Breast epithelium (tissue), 4 donors: ENCODE results near the gene KLRC3. TPM values are rescaled to one million over a fixed set of nuclear protein-coding genes. Genes with fewer than 3 reads are reported as not detected.
A peak's percentile ranks its signal among the peaks of the same experiment; 100 is the strongest.

Experiments used
- DNase-seq, 2 donors: peaks; one replicate each; pipeline ENCODE4 v3.0.0-alpha.2; 2019; ENCODE audit warnings: low spot score in 2 of 2
- H3K27ac ChIP-seq, 2 donors: fragments of 200-600 bp; sonication (generic) in 1 of 2; one replicate each; pipeline ENCODE4 v1.5.1; 2016 to 2019; ENCODE audit warnings: mild to moderate bottlenecking in 1 of 2
- H3K27me3 ChIP-seq, 2 donors: fragments of 200-600 bp; sonication (generic) in 1 of 2; one replicate each; pipeline versions ENCODE4 v1.5.1 to v1.6.0; 2017 to 2019; ENCODE audit warnings: control low read depth in 1 of 2, mild to moderate bottlenecking in 1 of 2
- H3K36me3 ChIP-seq: fragments of 200-600 bp; one replicate; pipeline ENCODE4 v1.5.1; 2019
- H3K4me1 ChIP-seq, 2 donors: fragments of 200-600 bp; sonication (generic); one replicate each; pipeline ENCODE4 v1.5.1; 2016 to 2019; ENCODE audit warnings: control low read depth in 1 of 2
- H3K4me3 ChIP-seq, 3 donors: fragments of 200-600 bp; sonication (generic); 1 replicate in 2 of 3; 2 replicates in 1 of 3; pipeline ENCODE4 v1.5.1; 2016 to 2019; ENCODE audit warnings: mild to moderate bottlenecking in 3 of 3, moderate library complexity in 2 of 3
- H3K9me3 ChIP-seq, 2 donors: fragments of 200-600 bp; sonication (generic) in 1 of 2; one replicate each; pipeline ENCODE4 v1.5.1; 2016 to 2019; ENCODE audit warnings: control low read depth in 1 of 2
- POLR2A ChIP-seq: fragments of 450-650 bp; IDR thresholded peaks from one replicate; pipeline ENCODE4 v1.6.1; 2016; ENCODE audit warnings: antibody characterized with exemption, mild to moderate bottlenecking, moderate library complexity
- POLR2AphosphoS5 ChIP-seq, 3 donors: sonication (generic); formaldehyde crosslinking; IDR thresholded peaks; one replicate each; pipeline ENCODE4 v1.6.1; 2017; ENCODE audit warnings: antibody characterized with exemption in 3 of 3
- intact Hi-C: fragments of 100-400 bp; cut with DNase I; formaldehyde crosslinking; loops from one replicate; pipeline ENCODE4 v1.15.1; 2023; ENCODE audit warnings: low total_unique reads
- total RNA-seq, 3 donors: library from RNA; depleted of rRNA; stranded (reverse); fragments of >200 nt; gene quantifications; one replicate each; pipeline ENCODE4 v1.1.0, GENCODE V29; 2016
- TF ChIP-seq, protein P1 (sequence below), 3 donors: fragments of 450-650 bp; IDR thresholded peaks; one replicate each; pipeline ENCODE4 v1.5.1; 2016 to 2017; ENCODE audit warnings: antibody characterized with exemption in 3 of 3, mild to moderate bottlenecking in 3 of 3, moderate library complexity in 3 of 3

The KLRC3 gene
- total RNA-seq, 3 donors from 2014 or later = not detected

DNA sequence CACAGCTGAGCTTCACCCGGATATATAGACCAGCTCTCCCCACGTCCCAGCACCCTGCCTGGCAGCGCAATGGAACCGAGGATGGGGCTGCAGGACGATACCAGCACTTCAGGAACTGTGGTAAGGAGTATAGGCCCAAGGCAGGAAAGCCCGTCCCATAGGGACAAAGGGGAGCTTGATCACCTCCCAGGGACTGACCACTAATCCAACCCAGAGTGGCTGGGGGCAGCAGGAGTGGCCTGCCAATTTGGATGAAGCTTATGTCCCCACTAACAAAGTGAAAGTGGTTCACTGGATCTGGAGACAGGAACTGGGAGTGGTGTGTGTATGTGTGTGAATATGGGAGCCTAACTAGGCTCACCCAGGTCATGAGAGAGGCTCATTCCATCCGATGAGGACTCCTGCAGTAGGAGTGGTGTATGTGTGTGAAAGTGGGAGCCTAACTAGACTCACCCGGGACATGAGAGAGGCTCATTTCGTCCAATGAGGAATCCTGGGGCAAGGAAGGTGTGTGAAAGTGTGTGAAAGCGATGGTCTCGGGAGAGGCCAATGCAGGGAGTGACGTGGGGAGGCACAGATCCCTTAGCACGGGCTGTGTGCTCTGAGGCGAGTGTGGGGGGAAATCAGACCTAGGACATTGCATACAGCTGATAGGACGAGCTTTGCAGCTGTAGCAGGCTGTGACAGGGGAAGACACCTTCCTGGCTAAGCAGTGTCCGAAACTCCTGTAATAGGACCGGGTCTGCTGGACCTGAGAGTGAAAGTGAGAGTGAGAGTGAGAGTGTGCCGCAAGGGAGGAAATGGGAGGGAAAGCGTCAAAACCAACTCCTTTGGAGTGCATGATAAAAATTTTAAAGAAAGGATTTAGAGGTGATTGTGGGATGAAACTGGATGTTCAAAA, 56.2 kb downstream of the KLRC3 start:
- Histone ChIP-seq H3K4me1 (peaks cover 0 to 6% of the 10 kb centered on the region in 2 donors), H3K36me3 (no peaks in the 10 kb centered on the region), H3K27me3 (no peaks in the 10 kb centered on the region), H3K27ac (peak overlapping the region; percentile 97), H3K4me3 (peak overlapping the region; percentile 60 to 88 (median 68)), H3K9me3 (no peaks in the 10 kb centered on the region)
- TF ChIP-seq POLR2AphosphoS5 (IDR thresholded peaks at IDR 0.05) = peak in 2 of 3 donors; percentile 8 to 18
- TF ChIP-seq, protein P1, sequence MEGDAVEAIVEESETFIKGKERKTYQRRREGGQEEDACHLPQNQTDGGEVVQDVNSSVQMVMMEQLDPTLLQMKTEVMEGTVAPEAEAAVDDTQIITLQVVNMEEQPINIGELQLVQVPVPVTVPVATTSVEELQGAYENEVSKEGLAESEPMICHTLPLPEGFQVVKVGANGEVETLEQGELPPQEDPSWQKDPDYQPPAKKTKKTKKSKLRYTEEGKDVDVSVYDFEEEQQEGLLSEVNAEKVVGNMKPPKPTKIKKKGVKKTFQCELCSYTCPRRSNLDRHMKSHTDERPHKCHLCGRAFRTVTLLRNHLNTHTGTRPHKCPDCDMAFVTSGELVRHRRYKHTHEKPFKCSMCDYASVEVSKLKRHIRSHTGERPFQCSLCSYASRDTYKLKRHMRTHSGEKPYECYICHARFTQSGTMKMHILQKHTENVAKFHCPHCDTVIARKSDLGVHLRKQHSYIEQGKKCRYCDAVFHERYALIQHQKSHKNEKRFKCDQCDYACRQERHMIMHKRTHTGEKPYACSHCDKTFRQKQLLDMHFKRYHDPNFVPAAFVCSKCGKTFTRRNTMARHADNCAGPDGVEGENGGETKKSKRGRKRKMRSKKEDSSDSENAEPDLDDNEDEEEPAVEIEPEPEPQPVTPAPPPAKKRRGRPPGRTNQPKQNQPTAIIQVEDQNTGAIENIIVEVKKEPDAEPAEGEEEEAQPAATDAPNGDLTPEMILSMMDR (IDR thresholded peaks at IDR 0.05) = no peak
- no peak for DNase-seq
- intact Hi-C loops = no loop called here

DNA sequence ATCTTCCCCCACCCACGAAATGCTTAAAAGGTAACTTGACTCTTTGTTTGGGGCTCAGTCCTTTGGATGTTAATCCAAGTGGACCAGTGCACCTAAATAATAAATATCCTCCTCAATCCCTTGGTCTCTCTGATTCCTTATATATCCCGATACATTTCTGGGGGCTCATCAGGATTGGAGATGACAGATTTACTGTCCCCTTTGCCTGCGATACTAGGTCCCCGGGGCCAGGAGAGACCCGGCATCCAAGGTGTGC, 56.8 kb downstream of the KLRC3 start:
- Histone ChIP-seq H3K9me3 (no peaks in the 10 kb centered on the region), H3K27me3 (no peaks in the 10 kb centered on the region), H3K27ac (peak overlapping the region; percentile 97), H3K4me1 (peaks cover 0 to 6% of the 10 kb centered on the region in 2 donors), H3K36me3 (no peaks in the 10 kb centered on the region), H3K4me3 (peak overlapping the region; percentile 60 to 88 (median 68))
- intact Hi-C loops = no loop called here
- TF ChIP-seq POLR2AphosphoS5 (IDR thresholded peaks at IDR 0.05) = no peak
- no peak for TF ChIP-seq POLR2A
- TF ChIP-seq, protein P1 (IDR thresholded peaks at IDR 0.05) = no peak
- no peak for DNase-seq

DNA sequence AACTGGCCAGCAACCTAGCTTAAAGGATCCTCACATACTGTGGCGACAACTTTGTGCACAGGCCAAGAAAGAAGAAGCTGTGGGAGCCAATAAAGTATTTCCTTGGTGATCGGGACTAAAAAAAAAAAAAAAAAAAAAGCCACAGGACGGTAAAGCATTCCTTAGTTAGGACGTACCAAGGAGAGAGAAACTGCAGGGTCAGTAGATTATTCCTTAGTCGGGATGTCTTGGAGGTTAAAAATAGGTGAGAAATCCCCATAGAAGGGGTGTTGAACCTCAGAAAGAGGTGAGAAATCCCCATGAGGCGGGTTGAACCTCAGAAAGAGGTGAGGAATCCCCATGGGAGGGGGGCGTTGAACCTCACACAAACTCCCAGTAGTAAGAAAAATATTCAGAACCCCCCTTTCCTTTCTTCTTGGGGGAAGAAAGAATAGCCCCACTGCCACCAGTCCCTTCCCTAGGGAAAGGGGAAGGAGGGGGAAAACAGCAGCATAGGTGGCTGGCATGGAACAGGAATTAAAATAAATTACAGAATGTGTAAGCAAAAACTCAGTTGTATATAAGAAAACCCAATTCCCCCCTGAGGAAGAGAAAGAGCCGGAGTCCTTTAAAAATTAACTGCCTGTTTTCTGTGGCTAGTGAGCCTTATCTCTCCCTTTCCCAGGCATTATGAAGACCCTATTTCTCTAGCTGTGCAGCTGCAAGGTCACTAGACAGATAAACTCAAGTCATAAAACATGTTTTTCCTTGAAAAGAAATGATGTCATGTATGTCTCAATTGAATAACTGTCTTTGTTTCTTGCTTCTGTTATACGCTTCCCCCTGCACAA, 57.4 kb downstream of the KLRC3 start:
- peak overlapping the region in 2 of 3 donors; percentile 68 to 88 for H3K4me3 ChIP-seq
- H3K27ac ChIP-seq = peak overlapping the region; percentile 97
- TF ChIP-seq, protein P1 (IDR thresholded peaks at IDR 0.05) = no peak
- no peak for TF ChIP-seq POLR2A
- TF ChIP-seq POLR2AphosphoS5 (IDR thresholded peaks at IDR 0.05) = no peak
- intact Hi-C loops = no loop called here
- peaks cover 0 to 6% of the 10 kb centered on the region in 2 donors for H3K4me1 ChIP-seq
- no peaks in the 10 kb centered on the region for H3K27me3 ChIP-seq
- H3K36me3 ChIP-seq = no peaks in the 10 kb centered on the region
- no peaks in the 10 kb centered on the region for H3K9me3 ChIP-seq
- no peak for DNase-seq

DNA sequence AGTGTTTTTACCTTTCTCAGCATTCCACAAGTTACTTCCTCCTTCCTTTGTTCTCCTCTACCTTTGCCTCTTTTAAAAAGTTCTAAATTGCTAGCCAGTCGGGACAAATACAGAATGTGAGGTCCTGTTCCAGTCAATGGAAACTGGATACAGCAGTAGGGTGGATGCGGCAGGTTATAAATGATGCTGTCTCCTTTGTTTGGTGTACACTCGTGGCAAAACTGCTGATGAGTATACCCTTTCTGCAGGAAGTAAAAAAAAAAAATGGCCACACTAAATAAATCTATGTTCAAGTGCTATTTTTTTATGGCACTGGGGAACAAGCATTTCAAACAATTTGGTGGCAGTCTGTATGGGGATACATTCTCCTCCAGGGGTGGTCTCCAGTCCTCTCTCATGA, 58.1 kb downstream of the KLRC3 start:
- Histone ChIP-seq H3K27ac (peak overlapping the region; percentile 61 to 97), H3K4me3 (peak overlapping the region in 1 of 3 donors; percentile 68)
- TF ChIP-seq POLR2A (no peak), POLR2AphosphoS5 (IDR thresholded peaks at IDR 0.05) (no peak)
- TF ChIP-seq, protein P1 (IDR thresholded peaks at IDR 0.05) = no peak

More for the DNA sequence above, 58.1 kb downstream of the KLRC3 start:
- peaks cover 0 to 6% of the 10 kb centered on the region in 2 donors for H3K4me1 ChIP-seq
- H3K27me3 ChIP-seq = no peaks in the 10 kb centered on the region
- intact Hi-C loops = no loop called here
- no peak for DNase-seq
- H3K9me3 ChIP-seq = no peaks in the 10 kb centered on the region
- no peaks in the 10 kb centered on the region for H3K36me3 ChIP-seq

Other genes with a start within 250 kb of the KLRC3 start
- gene OLR1, start 248.5 kb downstream of the KLRC3 start, total RNA-seq = 10 to 100 TPM in 1 of 3 donors, 1 to 10 TPM in 1, not detected in 1; 3.3 to 17.1 TPM
- under 1 TPM in 2 of 3 donors, not detected in 1; 0.33 to 0.44 TPM for gene TMEM52B, start 241.6 kb downstream of the KLRC3 start, total RNA-seq
- 100 to 1,000 TPM; 146 to 182 (median 155) TPM for gene GABARAPL1, start 207.7 kb downstream of the KLRC3 start, total RNA-seq
- gene KLRD1, start 112.7 kb downstream of the KLRC3 start, total RNA-seq = 1 to 10 TPM in 2 of 3 donors, under 1 TPM in 1; 0.96 to 2.5 (median 2.3) TPM
- 1 to 10 TPM; 2.6 to 7.0 (median 3.8) TPM for gene KLRK1, start 30.6 kb downstream of the KLRC3 start, total RNA-seq
- 1 to 10 TPM in 1 of 3 donors, under 1 TPM in 1, not detected in 1; 0.66 to 1.5 TPM for gene KLRC4, start 10.8 kb downstream of the KLRC3 start, total RNA-seq
- 1 to 10 TPM; 1.6 to 2.1 (median 2.0) TPM for gene KLRC2, start 15.4 kb upstream of the KLRC3 start, total RNA-seq
- 1 to 10 TPM in 2 of 3 donors, under 1 TPM in 1; 0.48 to 8.3 (median 3.3) TPM for gene KLRC1, start 32.8 kb upstream of the KLRC3 start, total RNA-seq
- under 1 TPM in 2 of 3 donors, not detected in 1; 0.33 to 0.48 TPM for gene EIF2S3B, start 85.3 kb upstream of the KLRC3 start, total RNA-seq
- gene MAGOHB, start 193.0 kb upstream of the KLRC3 start, total RNA-seq = 10 to 100 TPM; 10.9 to 34.1 (median 17.4) TPM